ENCODE measurements around the gene CCN5. TPM values are rescaled to one million over a fixed set of nuclear protein-coding genes. Genes with fewer than 3 reads are reported as not detected.

The CCN5 gene
- total RNA-seq, 1 experiment from 2014 or later: 0.37 TPM

- TF ChIP-seq AR (CRISPR knock-in tag; IDR thresholded peaks at IDR 0.05) (no peak), RORB (CRISPR knock-in tag; IDR thresholded peaks at IDR 0.05) (no peak), TEAD4 (CRISPR knock-in tag; IDR thresholded peaks at IDR 0.05) (no peak), ZNF425 (CRISPR knock-in tag; conservative IDR thresholded peaks at IDR 0.05) (no peak), JAZF1 (CRISPR knock-in tag; IDR thresholded peaks at IDR 0.05) (no peak), ATF1 (CRISPR knock-in tag; IDR thresholded peaks at IDR 0.05) (no peak), CREM (CRISPR knock-in tag; IDR thresholded peaks at IDR 0.05) (no peak), HMGXB4 (CRISPR knock-in tag; IDR thresholded peaks at IDR 0.05) (no peak), ESRRA (CRISPR knock-in tag; IDR thresholded peaks at IDR 0.05; ENCODE audit: borderline replicate concordance) (no peak), MLX (CRISPR knock-in tag; IDR thresholded peaks at IDR 0.05) (no peak), GTF2I (CRISPR knock-in tag; conservative IDR thresholded peaks at IDR 0.05) (no peak), AFF4 (CRISPR knock-in tag; IDR thresholded peaks at IDR 0.05; ENCODE audit: borderline replicate concordance) (no peak), NR2C2 (CRISPR knock-in tag; IDR thresholded peaks at IDR 0.05) (no peak), MYBL2 (CRISPR knock-in tag; IDR thresholded peaks at IDR 0.05) (no peak), ZNF671 (CRISPR knock-in tag; IDR thresholded peaks at IDR 0.05) (no peak), ZBTB43 (CRISPR knock-in tag; IDR thresholded peaks at IDR 0.05) (no peak)
Observed at GRCh38 chr20:44745122-44745597, 30.0 kb downstream of the CCN5 start (continued).
